ENCODE measurements around the gene ADGRG4. TPM values are rescaled to one million over a fixed set of nuclear protein-coding genes. Genes with fewer than 3 reads are reported as not detected.

ADGRG4 gene
- polyA plus RNA-seq, 3 donors, result not detected

DNA sequence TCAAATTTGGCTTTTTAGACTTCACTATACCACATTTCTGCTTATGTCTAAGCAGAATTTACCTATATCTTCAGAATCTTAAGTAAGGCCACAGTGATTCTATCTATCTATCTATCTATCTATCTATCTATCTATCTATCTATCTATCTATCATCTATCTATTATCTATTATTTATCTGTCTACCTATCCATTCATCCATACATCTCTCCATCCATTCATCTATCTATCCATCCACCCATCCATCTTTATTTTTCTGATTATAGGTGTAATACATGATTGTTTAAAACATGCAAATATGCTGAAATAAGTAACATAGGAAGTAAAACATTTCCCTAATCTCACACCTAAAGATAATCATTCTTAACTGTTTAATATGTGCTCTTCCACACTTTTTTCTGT lies 18.8 kb downstream of the ADGRG4 start:
- Mint-ChIP-seq H3K27ac (no peak overlapping the region), H3K4me1 (no peaks in the 10 kb centered on the region), H3K36me3 (no peaks in the 10 kb centered on the region), H3K9me3 (peaks cover 0 to 2% (median 0%) of the 10 kb centered on the region in 7 donors), H3K27me3 (ENCODE audit: low read depth in 3 of 3) (peaks cover 0 to 4% (median 0%) of the 10 kb centered on the region in 3 donors), H3K4me3 (no peak overlapping the region)
- Histone ChIP-seq H3K9me3 (replicated peaks in 1 of 2; ENCODE audit: control insufficient read depth in 1 of 2, insufficient read depth in 1 of 2, low read length in 2 of 2) (no peaks in the 10 kb centered on the region), H3K36me3 (replicated peaks in 1 of 2; ENCODE audit: control insufficient read depth in 1 of 2, insufficient read depth in 2 of 2, low read length in 2 of 2) (no peaks in the 10 kb centered on the region), H3K4me3 (replicated peaks in 1 of 3; ENCODE audit: low read depth in 2 of 3, low read length in 3 of 3) (no peak overlapping the region), H4K20me1 (ENCODE audit: insufficient read depth, low read length) (no peaks in the 10 kb centered on the region), H3K4me1 (ENCODE audit: control insufficient read depth in 1 of 2, insufficient read depth in 2 of 2, low read length in 2 of 2) (no peaks in the 10 kb centered on the region), H2AFZ (ENCODE audit: insufficient read depth, low read depth, low read length, poor library complexity, severe bottlenecking) (no peak overlapping the region), H3K4me2 (replicated peaks; ENCODE audit: extremely low read depth, low read length, poor library complexity, severe bottlenecking) (no peak overlapping the region), H3K9ac (ENCODE audit: insufficient read depth, low read length, poor library complexity, severe bottlenecking) (no peak overlapping the region), H3K79me2 (ENCODE audit: insufficient read depth, low read length) (no peaks in the 10 kb centered on the region), H3K27ac (ENCODE audit: low read depth in 1 of 2, low read length in 2 of 2) (no peak overlapping the region), H3K27me3 (ENCODE audit: control insufficient read depth in 2 of 2, insufficient read depth in 2 of 2, low read length in 2 of 2) (no peaks in the 10 kb centered on the region)
- TF ChIP-seq, protein P1, sequence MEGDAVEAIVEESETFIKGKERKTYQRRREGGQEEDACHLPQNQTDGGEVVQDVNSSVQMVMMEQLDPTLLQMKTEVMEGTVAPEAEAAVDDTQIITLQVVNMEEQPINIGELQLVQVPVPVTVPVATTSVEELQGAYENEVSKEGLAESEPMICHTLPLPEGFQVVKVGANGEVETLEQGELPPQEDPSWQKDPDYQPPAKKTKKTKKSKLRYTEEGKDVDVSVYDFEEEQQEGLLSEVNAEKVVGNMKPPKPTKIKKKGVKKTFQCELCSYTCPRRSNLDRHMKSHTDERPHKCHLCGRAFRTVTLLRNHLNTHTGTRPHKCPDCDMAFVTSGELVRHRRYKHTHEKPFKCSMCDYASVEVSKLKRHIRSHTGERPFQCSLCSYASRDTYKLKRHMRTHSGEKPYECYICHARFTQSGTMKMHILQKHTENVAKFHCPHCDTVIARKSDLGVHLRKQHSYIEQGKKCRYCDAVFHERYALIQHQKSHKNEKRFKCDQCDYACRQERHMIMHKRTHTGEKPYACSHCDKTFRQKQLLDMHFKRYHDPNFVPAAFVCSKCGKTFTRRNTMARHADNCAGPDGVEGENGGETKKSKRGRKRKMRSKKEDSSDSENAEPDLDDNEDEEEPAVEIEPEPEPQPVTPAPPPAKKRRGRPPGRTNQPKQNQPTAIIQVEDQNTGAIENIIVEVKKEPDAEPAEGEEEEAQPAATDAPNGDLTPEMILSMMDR (IDR thresholded peaks at IDR 0.05), result no peak
- intact Hi-C loops (cut with micrococcal nuclease), result no loop called here
- no peak for DNase-seq

DNA sequence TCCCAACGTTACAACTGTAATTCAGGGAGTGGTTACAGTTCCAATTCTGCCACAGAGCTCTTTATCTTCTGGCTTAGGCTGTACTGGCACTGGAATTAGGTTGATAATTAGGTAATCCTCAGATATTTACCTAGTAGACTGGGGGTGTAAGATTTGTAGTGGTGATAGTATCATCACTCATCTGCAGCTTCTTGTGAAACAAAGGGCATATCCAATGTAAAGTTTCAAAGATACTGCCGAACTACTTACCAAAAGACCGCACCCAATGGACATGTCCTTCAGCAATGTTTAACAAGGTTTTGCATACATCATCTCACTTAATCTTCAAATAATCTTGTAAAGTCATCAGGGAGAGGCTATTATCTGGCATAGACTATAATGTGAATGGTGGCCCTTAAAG lies 20.8 kb downstream of the ADGRG4 start:
- peaks cover 0 to 2% (median 0%) of the 10 kb centered on the region in 7 donors for H3K9me3 Mint-ChIP-seq
- Histone ChIP-seq H3K4me3 (replicated peaks in 1 of 3; ENCODE audit: low read depth in 2 of 3, low read length in 3 of 3) (no peak overlapping the region), H3K27ac (ENCODE audit: low read depth in 1 of 2, low read length in 2 of 2) (no peak overlapping the region), H4K20me1 (ENCODE audit: insufficient read depth, low read length) (no peaks in the 10 kb centered on the region), H3K27me3 (ENCODE audit: control insufficient read depth in 2 of 2, insufficient read depth in 2 of 2, low read length in 2 of 2) (no peaks in the 10 kb centered on the region), H3K4me2 (replicated peaks; ENCODE audit: extremely low read depth, low read length, poor library complexity, severe bottlenecking) (no peak overlapping the region), H3K9ac (ENCODE audit: insufficient read depth, low read length, poor library complexity, severe bottlenecking) (no peak overlapping the region), H3K4me1 (ENCODE audit: control insufficient read depth in 1 of 2, insufficient read depth in 2 of 2, low read length in 2 of 2) (no peaks in the 10 kb centered on the region), H3K79me2 (ENCODE audit: insufficient read depth, low read length) (no peaks in the 10 kb centered on the region), H2AFZ (ENCODE audit: insufficient read depth, low read depth, low read length, poor library complexity, severe bottlenecking) (no peak overlapping the region), H3K36me3 (replicated peaks in 1 of 2; ENCODE audit: control insufficient read depth in 1 of 2, insufficient read depth in 2 of 2, low read length in 2 of 2) (no peaks in the 10 kb centered on the region), H3K9me3 (replicated peaks in 1 of 2; ENCODE audit: control insufficient read depth in 1 of 2, insufficient read depth in 1 of 2, low read length in 2 of 2) (no peaks in the 10 kb centered on the region)
- H3K4me1 Mint-ChIP-seq, result no peaks in the 10 kb centered on the region
- 40% methylated on average over 1 of the region's 3 CpGs for WGBS (ENCODE audit: insufficient coverage)
- intact Hi-C loops (cut with micrococcal nuclease), result no loop called here
- no peak overlapping the region for H3K27ac Mint-ChIP-seq
- H3K4me3 Mint-ChIP-seq, result no peak overlapping the region
- H3K27me3 Mint-ChIP-seq (ENCODE audit: low read depth in 3 of 3), result peaks cover 0 to 4% (median 0%) of the 10 kb centered on the region in 3 donors
- DNase-seq, result no peak
- TF ChIP-seq, protein P1 (IDR thresholded peaks at IDR 0.05), result no peak
- H3K36me3 Mint-ChIP-seq, result no peaks in the 10 kb centered on the region
